GM06990 (cell line): ENCODE measurements around the gene ABCA6.

Experiments used
- DNase-seq: peaks from one replicate; pipeline ENCODE4 v3.0.0-alpha.2; 2011; ENCODE audit not compliant: insufficient read length; ENCODE audit errors: extremely low read depth
- H3K27me3 ChIP-seq: replicated peaks from 2 replicates; pipeline ENCODE4 v1.6.0; 2011; ENCODE audit warnings: low read length; ENCODE audit not compliant: control insufficient read depth, insufficient read depth
- H3K36me3 ChIP-seq: 2 replicates; pipeline ENCODE4 v1.5.1; 2011; ENCODE audit warnings: low read length; ENCODE audit not compliant: control insufficient read depth, insufficient read depth
- H3K4me3 ChIP-seq: replicated peaks from 2 replicates; pipeline ENCODE4 v1.5.1; 2011; ENCODE audit warnings: low read depth, mild to moderate bottlenecking, control low read depth, low read length
- CTCF ChIP-seq: IDR thresholded peaks from 2 replicates; pipeline ENCODE4 v1.5.1; 2011; ENCODE audit warnings: low read length, control low read depth, mild to moderate bottlenecking, inconsistent platforms; ENCODE audit not compliant: insufficient read depth, poor library complexity, severe bottlenecking

ABCA6 gene

GRCh38 chr17:69117855-69118784 lies 23.6 kb downstream of the ABCA6 start:
- no peak for TF ChIP-seq CTCF

GRCh38 chr17:69111794-69112193 lies 29.9 kb downstream of the ABCA6 start:
- no peaks in the 10 kb centered on the region for H3K36me3 ChIP-seq
- no peak for DNase-seq
- no peak for TF ChIP-seq CTCF
- no peak overlapping the region for H3K4me3 ChIP-seq
- H3K27me3 ChIP-seq: no peaks in the 10 kb centered on the region

More at GRCh38 chr17:69117855-69118784, 23.6 kb downstream of the ABCA6 start:
- H3K27me3 ChIP-seq: no peaks in the 10 kb centered on the region
- DNase-seq: peak; percentile 43
- H3K36me3 ChIP-seq: no peaks in the 10 kb centered on the region
- peak overlapping the region; percentile 54 for H3K4me3 ChIP-seq

- no peak for TF ChIP-seq CTCF
- no peak overlapping the region for H3K4me3 ChIP-seq
- H3K27me3 ChIP-seq: no peaks in the 10 kb centered on the region
- H3K36me3 ChIP-seq: no peaks in the 10 kb centered on the region
- no peak for DNase-seq
Observed at GRCh38 chr17:69105907-69106730, 35.6 kb downstream of the ABCA6 start.

DNA sequence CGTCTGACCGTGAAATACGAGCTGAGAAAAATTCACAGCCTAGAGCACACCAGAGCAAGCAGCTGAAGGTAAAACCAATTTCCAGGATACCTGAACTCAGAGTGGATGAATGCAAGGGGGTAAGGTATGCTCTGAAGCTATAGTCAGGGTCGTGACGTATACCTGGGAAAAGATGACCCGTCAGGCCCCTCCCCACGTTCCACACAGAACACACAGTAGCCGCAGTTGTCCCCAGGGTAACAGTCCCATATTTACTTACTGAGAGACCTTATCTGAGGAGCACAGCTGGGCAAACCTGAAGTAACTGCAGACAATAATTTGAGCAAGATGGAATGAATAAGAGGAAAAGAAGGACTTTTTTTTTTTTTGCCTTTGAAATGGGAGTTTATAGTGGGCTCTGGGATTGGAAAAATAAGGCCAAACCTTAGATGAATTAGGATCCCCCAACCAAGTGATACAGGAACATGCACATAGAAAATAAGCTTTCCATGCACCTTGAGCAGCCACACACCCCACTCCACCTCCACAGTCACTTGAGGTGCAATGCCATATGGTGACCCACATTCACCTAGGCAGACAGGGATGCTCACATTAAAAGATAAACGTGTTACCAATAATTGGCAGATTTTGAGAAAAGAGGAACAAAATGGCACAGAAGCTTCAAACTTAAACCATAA lies 38.0 kb downstream of the ABCA6 start:
- DNase-seq: no peak
- TF ChIP-seq CTCF: no peak
- H3K4me3 ChIP-seq: no peak overlapping the region
- no peaks in the 10 kb centered on the region for H3K27me3 ChIP-seq
- H3K36me3 ChIP-seq: peaks cover 2% of the 10 kb centered on the region; the same call in 1 of the 2 replicates

- Histone ChIP-seq H3K27me3 (no peaks in the 10 kb centered on the region), H3K36me3 (peaks cover 2% of the 10 kb centered on the region; the same call in 1 of the 2 replicates), H3K4me3 (no peak overlapping the region)
- no peak for TF ChIP-seq CTCF
- DNase-seq: no peak
Observed at GRCh38 chr17:69098625-69099024, 43.1 kb downstream of the ABCA6 start.
